NCI-H82 treated with DMSO at 0.1 percent for 48 hours (cell line): ENCODE data around the gene ADGB.
"Not testable (repeated sequence)": the region's sequence is repeated elsewhere in the genome, so short reads cannot be mapped to it uniquely, and the experiment has no call there.

Experiments
- DNase-seq: peaks from one replicate; lab custom pipeline; 2025; ENCODE audit not compliant: unreplicated experiment; lab: John Stamatoyannopoulos, UW

Gene ADGB

DNA sequence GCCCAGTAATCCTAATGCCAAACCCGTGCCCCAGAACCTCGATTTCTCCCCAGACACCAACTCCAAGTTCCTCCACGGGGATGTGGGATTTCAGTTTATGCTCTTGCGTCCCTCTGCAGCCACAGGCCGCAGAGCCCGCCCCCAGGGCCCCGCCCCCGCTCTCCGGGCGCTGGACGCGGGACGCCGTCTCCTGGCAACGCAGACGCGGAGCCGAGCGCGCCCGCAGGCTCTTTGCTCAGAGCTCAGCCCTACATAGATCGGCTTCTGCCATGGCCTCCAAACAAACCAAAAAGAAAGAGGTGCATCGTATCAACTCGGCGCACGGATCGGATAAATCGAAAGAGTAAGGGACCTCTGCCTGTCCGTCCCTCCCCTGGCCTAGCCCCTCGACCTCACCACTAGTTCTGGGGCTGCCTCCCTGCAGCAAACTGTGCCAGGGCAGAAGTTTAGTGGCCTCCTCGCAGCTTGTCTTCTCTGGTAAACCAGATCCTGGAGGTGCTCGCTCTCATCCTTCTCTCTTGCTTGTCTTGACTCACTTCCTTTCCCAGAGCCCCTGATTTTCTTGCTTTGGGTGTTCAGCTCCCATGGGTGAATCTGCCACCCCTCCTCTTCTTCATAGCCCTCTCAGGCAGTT lies at the start of gene ADGB:
Gene ADGB (plus strand): TSS at position 201 of the 634 bp plus-strand sequence. CDS start 69 bp downstream, at position 270.
- DNase-seq = no peak

DNA sequence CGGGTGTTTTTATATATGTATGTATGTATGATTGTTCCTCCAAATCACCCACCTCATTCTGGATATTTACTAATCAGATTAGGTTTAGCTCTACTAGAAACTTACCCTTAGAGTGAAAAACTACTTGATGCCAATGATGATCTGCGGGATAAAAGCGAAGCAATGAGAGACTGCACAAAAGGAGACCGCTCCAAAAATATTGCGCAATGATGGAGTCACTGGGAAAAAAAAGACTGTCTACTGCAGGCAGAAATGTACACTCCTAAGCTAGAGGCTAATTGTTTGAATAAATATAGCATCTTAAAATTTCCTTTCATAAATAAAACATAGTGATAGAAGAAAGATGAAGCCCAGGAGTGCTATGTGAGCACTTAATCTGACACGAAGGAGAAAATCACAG lies 47.9 kb upstream of the ADGB start:
- DNase-seq = no peak

DNA sequence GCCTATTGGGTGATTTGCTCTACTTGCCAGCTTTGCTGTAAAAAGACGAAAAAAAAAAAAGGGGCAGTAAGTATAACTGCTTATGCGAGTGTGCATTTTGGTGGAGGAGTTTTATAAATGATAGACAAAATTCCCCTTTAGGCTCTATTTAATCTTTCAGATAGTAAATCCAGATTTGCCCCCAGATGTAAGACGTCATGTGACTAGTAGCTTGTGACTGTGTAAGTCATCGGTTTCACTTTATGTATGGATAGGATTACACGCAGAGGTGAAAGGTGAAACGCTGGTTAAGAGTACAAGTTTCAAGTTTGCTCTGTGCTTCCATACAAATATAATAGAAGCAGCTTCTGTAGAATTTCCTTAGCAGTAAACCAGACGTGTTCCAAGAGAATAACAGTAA lies 47.2 kb upstream of the ADGB start:
- DNase-seq = no peak

DNA sequence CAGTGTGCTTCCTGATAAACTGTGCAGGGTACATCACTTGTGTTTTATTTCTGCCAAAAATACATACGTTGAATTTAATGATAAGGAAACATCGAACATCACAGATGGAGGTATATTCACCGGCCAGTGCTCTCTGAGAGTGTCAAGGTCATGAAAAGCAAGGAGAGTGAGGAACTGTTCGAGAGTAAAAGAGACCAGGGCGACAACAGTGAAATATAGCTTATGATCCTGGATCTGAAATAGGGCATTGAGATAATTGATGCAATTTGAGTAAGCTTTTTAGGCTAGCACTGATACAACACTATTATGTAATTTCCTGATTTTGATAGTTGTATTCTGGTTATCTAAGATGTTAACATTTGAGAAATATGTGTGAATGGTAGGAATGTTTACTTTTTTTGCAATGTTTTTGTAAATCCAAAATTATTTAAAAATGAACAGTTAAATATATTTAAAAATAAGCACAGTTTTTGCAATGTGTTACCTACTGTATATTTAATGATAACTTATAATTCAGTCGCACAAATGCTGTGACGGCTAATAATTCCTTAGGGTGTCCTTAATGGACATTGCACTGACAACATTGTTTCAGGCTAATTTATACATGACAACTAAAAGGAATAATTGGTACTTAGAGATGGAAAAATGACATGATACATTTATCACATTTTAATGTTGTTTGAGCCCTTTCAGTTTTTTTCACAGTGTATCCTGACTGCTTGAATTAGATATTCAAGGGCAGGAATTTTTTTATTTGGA lies 45.2 kb upstream of the ADGB start:
- DNase-seq = no peak

DNA sequence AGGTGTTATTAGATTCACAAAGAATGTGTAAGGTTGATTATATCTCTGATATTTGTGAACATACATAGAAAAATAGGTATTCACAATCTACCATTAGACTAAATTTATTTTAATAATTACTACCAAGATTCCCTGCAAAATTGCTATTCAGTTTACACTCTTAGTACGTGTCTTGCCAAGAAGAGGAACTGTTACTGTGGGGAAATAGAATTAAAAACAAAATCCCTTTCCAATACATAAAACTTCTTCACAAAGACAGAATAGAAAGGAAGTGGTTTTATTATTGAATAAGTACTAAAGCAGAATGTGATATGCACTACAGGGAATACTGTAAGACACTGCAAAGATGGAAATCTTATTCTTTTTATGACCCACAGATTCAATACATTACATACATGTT lies 38.2 kb upstream of the ADGB start:
- no peak for DNase-seq

DNA sequence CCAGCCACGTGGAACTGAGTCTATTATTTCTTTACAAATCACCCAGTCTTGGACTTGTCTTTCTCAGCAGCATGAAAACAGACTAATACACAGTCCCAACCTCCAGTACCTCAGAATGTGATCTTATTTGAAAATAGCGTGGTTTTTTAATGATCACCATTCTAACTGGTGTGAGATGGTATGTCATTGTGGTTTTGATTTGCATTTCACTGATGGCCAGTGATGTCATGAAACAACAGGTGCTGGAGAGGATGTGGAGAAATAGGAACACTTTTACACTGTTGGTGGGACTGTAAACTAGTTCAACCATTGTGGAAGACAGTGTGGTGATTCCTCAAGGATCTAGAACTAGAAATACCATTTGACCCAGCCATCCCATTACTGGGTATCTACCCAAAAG lies 32.1 kb upstream of the ADGB start:
- DNase-seq = not testable (repeated sequence)

DNA sequence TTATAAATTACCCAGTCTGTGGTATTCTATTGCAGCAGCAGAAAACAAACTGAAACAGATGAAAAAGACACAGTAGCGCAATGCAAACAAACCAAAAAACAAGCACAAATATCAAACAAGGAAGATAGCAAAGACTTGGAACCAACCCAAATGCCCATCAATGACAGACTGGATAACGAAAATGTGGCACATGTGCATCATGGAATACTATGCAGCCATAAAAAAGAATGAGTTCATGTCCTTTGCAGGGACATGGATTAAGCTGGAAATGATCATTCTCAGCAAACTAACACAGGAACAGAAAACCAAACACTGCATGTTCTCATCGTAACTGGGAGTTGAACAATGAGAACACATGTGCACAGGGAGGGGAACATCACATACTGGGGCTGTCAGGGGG lies 30.2 kb upstream of the ADGB start:
- not testable (repeated sequence) for DNase-seq

DNA sequence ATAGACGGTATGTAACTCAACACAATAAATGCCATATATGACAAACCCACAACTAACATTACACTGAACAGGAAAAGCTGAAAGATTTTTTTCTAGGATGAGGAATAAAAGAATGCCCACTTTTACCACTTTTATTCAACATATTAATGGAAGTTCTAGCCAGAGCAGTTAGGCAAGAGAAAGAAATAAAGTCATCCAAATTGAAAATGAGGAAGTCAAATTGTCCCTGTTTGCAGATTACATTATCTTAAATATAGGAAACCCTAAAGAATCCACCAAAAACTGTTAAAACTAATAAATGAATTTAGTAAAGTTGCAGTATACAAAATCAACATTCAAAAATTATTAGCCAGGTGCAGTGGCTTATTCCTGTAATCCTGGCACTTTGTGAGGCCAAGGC lies 24.6 kb upstream of the ADGB start:
- DNase-seq = no peak

DNA sequence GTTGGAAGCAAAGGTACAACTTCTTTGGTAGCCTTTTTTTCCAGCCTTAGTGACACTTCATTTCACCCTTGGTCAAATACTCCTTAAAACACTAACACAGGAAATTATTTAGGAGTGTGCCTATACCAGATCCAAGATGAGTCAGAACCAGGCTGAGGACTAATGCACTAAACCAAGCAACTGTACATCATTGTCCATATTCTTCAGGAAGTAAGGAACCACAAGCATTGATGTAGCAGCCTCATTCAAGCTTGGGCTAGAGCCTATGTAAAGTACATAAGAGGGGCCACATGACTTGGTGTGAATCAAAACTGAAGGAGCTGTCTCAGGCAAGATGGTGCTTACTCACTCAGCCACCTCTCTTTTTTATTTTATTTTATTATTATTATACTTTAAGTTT lies 20.7 kb upstream of the ADGB start:
- DNase-seq = no peak

DNA sequence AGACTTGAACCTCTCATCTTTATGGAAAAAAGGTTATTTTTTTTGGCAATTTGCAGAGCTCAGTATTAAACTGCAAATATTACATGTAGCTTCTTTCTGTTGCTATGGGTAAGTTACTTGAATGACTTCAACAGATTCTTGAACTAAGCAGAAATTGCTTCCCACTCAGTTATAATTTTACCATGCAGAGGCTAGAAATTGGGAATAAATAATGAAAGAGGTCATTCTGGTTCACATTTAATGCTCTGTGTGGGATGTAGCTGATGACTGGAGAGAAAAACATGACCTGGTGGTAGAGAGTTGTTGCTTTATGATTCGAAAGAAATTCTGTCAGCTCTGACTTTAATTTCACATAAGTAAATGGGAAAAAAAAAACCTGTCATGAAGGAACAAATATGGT lies 16.8 kb upstream of the ADGB start:
- DNase-seq = no peak

DNA sequence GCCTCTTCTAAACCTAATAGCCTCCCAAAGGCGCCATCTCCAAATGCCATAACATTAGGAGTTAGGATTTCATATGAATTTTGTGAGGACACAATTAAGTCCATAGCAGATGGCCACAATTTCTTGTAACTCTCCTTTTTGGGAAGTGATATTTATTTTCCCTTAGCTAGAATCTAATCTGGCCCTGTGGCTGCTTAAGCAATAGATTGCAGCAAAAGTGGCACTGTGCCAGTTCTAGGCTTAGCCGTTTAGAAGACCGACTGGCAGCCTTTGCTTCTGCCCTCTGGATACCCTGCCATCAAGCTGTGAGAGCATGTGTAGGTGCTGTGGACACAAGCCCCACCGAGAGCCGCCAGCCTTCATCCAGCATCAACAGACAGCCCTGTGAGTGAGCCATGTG lies 15.9 kb upstream of the ADGB start:
- no peak for DNase-seq

DNA sequence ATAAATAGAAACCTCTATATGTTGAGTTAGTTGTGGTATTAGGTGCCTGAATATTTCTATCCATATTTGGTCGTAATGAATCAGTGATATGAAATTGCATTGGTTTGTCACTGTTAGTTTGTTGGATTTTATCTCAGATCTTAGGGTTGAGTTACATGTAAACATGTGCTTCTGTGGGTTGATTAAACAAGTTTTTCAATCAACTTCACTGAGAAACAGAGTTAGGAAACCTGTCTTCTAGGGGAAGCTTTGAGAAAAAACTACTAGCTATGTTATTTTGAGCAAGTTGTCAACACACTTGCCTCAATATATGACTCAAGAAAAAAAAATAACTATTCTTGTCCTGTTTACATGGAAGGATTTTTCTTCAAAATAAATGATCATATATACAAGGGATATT lies 14.8 kb upstream of the ADGB start:
- DNase-seq = no peak

DNA sequence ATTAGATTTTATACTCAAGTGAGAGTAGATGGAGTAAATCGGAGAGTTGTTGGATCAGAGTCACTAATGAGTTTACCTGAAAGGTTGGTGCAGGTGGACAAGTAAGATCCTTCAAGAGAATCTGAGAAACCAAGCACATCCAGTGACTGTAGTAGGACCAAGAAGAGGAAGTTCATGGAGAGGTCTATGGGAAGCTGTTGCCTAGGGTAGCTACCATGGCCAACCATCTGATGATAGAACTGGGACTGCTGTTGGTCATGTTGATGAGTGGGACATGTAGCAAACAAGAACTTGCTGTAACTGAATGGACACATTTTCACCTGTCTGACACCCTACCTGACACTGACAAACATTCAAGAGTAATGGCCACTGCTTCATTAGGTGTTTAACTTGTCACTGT lies 11.3 kb upstream of the ADGB start:
- no peak for DNase-seq

DNA sequence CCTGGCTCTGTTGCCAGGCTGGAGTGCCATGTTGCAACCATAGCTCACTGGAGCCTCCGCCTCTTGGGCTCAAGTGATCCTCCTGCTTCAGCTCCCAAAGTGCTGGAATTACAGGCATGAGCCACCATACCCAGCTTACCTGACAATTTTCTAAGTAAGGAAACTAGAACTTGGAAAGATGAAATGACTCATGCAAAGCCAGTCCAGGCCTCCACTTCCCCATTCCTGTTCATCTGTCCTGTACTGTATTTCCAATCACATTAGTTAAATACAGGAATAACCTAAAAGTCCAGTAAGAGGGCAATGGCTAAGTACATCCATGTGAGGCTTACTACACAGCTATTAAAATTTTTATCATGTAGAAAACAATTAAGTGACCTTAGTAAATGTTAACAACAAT lies 8.3 kb upstream of the ADGB start:
- no peak for DNase-seq

DNA sequence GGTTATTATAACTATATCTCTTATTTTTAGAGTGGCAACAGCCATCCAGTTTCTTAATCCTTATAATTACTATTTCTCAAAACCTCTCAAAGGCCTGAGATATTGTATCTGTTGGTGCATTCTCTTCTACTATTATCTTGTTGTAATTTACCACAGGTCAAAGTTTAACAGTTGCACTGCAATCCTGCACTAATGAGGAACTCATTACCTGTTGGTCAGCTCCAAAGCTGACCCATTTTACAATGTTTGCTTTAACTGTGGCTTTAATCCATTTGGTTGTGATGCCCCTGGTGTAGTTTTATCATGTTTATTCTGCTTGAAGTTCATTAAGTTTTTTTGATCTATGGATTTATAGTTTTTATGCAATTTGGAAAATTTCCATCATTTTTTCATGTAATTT lies 6.3 kb upstream of the ADGB start:
- DNase-seq = no peak

DNA sequence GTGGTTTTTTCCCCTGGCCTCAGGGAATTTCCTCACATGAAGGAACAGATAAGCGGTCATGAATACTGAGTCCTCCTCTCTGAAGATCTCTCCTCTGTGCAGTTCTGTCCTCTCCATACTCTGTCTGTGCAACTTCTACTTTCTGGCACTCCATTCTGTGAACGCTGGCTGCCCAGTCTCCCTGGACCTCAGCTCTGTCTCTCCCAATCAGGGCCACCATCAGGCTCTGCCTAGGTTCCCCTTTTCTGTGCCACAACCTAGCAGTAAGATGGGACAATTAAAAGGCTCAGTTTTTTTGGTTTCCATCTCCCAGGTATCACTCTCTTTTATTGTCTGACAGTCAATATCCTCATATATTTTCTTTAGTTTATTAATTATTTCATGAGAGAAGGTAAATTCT lies 4.8 kb upstream of the ADGB start:
- no peak for DNase-seq

DNA sequence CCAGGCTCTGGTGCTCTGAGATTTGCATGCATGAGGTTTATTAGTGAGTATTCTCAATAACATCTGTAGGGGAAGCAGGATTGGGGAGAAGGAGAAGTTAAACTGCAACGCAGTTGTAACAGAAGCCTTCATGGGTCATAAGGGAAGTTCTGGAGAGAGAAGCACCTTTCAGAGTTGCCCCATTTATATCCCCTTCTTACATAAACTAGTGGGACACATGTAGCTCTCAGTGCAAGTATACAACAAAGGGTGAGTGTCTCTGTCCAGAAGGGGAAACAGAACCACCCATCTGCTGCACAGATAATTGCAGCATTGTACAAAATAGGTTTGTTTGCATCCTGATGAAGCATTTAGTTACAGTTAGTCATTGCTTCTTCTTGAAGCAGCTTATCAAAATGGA lies 4.3 kb upstream of the ADGB start:
- DNase-seq = no peak

DNA sequence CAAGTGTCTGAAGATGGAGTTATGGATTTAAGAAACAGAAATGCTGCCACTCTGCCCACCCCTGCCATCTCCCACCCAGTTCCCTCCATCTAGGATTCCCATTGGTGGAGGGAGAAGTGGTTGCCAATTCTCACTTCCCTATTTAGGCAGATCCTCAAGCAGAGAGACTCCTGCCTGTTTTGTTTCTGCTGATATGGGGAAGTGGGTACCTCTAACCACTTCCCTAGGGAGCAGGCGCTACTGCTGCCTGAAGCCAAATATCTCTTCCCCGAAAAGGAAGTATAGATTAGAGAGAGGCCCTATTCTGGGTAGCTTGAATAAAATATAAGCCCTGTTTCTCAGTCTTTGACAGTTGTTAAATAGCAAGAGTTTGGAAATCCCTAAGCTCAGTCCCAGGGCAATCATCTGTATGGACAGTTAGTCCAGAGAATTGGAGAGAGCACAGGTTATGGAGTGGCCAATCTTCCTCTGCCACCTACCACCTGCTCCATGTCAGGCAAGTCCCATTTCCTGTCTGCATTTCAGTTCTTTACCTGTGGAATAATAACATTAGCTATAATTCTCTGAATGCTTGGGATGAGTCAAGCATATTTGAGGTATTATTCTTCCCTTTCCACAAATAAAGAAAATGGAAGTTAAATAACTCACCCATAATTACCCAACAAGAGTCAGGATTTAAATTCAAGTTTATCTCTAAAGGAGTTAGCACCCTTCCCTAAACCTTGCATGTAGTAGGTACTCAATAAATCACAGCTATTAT lies 2.6 kb upstream of the ADGB start:
- no peak for DNase-seq

DNA sequence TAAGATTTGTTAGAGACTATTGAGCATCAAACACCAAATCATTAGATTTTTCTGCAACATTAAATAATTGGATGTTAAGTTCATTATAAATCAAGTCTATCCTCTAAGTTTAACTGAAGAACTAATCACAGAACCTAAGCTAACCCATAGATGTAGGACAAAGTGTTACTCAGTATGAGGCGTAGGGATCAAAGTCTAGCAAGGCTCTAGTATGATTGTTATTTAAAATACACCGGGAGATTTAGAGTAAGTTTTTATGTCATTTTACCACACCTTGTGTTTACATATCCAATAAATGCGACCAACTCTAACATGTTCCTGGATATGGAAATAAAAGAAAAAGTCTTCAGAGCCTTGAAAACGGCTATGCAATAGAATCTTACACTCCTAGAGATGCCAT lies 2.6 kb downstream of the ADGB start:
- no peak for DNase-seq

DNA sequence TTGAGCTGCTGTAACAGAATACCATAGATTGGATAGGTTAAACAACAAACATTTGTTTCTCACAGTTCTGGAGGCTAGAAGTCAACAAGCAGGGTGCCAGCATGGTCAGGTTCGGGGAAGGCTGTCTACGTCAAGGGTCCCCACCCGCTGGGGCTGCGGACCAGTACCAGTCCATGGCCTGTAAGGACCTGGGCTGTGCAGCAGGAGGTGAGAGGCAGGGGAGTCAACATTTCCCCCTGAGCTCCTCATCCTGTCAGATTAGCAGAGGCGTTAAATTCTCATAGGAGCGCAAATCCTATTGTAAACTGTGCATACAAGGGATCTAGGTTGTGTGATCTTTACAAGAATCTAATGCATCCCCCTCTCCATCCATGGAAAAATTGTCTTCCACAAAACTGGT lies 3.8 kb downstream of the ADGB start:
- DNase-seq = peak; percentile 96

DNA sequence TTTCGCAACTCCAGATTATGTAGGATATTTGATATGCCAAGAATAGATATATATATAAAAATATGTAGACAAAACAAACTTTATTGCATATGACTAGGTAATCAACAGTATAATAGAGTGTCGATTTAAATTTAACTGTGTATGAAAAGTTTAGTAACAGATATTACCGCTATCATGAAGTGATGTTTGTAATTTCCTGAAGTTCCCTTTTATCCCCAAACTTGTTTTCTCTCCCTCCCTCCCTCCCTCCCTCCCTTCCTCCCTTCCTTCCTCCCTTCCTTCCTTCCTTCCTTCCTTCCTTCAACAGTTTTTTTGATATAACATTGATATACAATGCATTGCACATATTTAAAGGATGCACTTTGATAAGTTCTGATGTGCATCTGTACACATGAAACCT lies 15.2 kb downstream of the ADGB start:
- no peak for DNase-seq

DNA sequence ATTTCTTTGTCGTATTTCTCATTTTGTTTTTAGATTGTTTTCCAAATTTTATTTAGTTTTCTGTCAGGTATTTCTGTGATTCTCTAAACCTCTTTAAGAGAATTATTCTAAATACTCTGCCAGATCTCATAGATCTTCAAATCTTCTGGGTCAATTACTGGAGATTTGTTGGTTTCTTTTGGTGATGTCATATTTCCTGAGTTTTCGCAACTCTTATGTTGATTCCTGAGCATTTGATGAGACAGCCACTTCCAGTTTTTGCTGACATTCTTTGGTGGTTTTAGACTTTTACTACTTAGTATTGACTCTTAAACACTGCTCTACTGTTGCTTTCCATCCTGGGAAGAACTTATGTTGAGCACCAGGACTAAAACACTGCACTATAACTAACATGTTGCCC lies 21.9 kb downstream of the ADGB start:
- no peak for DNase-seq
